Cardiac septum (tissue), 1 donor: ENCODE results near the gene PKHD1. TPM values are rescaled to one million over a fixed set of nuclear protein-coding genes. Genes with fewer than 3 reads are reported as not detected.

Experiments used
- DNase-seq: peaks from one replicate; pipeline ENCODE4 v3.0.0-alpha.2; 2020; ENCODE audit warnings: low spot score
- intact Hi-C: fragments of 100-400 bp; cut with DNase I; formaldehyde crosslinking; loops from one replicate; pipeline ENCODE4 v1.14.0; 2022
- long read RNA-seq: library from polyadenylated mRNA; unstranded; transcript quantifications from one replicate; pipeline ENCODE4 v2.0.0, GENCODE V29; 2021
- total RNA-seq: library from RNA; stranded (reverse); fragmentation: NEBNext Ultra II Directional; extraction: Animal tissue kit (Norgen Biotek cat#: 25700); gene quantifications from one replicate; pipeline ENCODE4 v1.2.1, GENCODE V29; 2021
- donor health status: DM: no; HTN: no; CAD: no.

Gene PKHD1
- total RNA-seq, result 0.03 TPM
- long read RNA-seq, result 0 reads

- DNase-seq, result no peak
These were observed at the start of gene PKHD1 for GRCh38 chr6:52087498-52087999. PKHD1 (minus strand) TSS chr6:52087613; CDS start chr6:52084933, 2,680 bp downstream.

DNA sequence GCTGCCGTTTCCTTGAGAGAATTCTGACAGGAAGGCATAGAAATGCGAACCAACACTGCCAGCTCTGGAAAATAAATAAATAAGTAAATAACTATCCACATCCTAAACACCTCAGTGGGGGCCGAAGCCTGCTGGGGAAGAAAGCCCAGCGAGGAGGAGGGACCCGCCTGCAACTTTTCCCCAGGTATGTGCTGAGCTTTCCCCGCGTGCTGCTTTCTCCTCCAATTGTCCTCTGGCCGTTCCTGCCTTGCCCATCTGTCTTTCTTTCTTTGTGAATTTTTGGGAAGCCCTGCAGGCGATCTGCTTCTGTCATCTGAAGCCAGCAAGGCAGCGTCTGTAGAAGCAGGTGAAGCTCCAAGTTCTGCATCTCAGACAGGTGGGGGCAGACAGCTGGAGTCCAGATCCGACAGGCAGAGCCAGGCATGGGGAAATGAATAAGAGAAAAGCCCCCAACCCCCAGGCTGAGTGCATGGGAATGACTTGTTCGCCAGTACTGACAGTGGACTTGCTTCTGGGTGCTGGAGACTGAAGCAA is 49.6 kb upstream of the PKHD1 start:
- intact Hi-C loops, result no loop called here
- DNase-seq, result no peak

More at GRCh38 chr6:52087498-52087999, at the start of gene PKHD1:
- intact Hi-C loops, result no loop called here

GRCh38 chr6:52136055-52136454 is 48.6 kb upstream of the PKHD1 start:
- no peak for DNase-seq
- intact Hi-C loops, result no loop called here

DNA sequence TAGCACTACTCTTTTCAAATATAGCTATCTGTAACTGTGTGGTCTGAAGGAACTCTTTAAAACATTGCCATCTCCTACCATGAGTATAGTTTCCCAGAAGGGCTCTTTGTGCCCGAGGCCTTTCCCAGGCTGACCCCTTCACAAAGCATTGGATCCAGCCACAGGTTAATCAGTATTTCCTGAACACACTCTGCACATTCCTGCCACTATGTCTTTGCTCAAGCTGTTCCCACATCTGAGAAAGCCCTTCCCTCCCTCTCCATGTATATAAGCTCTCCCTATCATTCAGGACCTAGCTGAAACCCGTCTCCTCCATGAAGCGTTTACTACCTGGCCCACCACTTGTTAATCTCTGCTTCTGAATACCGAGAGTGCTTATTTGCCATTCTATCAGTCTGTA is 47.8 kb upstream of the PKHD1 start:
- intact Hi-C loops, result no loop called here
- no peak for DNase-seq

DNA sequence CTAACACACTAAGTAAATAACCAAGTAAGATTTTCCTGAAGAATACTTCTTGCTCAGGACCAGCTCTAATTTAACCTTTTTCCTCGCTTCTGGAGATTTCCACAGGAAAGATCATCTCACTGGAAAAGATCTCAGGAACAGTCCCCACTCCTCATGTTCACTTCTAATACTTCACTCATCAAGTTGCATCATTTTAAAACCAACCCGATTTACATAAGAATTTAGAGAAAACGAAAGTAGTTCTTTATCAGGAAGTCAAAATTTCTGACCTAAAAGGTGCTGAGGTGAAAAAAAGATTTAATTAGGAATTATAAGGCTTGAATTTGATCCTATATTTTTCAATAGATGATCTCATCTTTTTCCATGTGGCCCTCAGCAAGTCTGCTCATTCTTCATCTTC is 46.6 kb upstream of the PKHD1 start:
- no peak for DNase-seq
- intact Hi-C loops, result no loop called here

GRCh38 chr6:52133324-52133723 is 45.9 kb upstream of the PKHD1 start:
- intact Hi-C loops, result no loop called here
- DNase-seq, result no peak

DNA sequence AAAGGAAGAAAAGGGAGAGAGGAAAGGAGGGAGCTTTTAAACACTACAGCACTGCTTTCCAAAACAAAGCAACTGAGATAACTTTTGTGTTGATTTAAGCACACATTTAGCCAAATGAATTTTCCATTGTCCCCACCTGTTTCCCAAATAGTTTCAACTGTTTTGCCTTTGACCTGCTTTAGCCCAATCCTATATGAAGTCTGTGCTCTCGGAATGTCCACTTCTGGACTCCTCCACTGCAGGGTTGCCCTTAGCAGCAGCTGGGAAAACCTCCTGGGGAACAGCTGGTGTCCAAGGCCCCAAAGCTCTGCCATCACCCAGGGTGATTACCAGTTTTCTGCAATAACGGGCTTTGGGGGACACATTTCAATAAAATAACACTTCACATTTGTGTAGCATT is 44.9 kb upstream of the PKHD1 start:
- intact Hi-C loops, result no loop called here
- DNase-seq, result no peak

DNA sequence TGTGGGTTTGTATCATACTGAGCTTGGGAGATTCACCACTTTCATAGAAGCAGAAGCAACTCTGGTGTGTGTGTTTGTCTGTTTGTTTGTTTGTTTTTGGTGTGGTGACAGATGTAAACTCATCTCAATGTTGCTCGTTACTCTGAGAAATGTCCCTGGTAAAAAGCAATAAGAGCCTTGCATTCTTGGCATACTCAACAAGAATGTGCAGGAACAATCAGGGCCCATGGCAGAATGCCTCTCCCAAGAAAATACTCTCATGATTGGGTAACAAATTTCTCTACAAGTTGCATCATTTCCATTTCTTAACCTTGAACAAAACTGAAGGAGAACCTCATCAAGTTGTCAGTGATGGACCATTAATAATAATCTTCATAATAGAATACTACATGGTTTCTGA is 43.0 kb upstream of the PKHD1 start:
- DNase-seq, result no peak
- intact Hi-C loops, result no loop called here

DNA sequence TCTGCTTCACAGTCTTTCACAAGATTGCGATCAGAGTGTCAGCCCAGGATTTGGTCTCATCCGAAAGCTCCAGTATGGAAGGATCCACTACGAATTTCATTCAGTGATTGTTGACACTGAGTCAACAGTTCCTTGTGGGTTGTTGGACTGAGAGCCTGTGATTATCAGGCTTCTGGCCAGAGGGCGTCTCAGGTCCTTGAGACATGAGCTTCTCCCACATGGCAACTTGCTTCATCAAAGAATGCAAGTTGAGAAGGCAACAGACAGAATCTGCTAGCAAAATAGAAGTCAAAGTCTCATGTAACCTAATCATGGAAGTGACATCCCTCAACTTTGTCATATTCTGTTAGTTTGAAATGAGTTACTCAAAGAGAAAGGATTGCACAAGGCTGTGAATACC is 40.5 kb upstream of the PKHD1 start:
- intact Hi-C loops, result no loop called here
- no peak for DNase-seq

DNA sequence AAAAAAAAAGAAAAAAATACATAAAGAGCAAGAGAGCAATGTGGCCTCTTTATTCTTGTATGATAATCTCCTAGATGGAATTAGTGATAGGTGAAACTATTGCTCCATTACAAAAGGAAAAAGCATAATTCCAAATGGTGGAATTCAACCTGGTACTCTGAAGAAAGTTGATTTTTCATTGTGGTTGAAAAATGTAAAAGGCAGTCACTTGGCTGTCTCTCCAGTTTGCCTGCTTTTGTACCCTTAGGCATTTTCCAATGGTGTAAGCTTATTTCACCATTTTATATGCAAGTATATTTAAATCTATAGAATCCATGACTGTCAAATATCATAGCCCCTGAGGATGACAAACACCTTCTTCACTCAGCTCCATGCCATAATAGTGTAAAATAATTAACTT is 38.8 kb upstream of the PKHD1 start:
- intact Hi-C loops, result no loop called here
- DNase-seq, result no peak

DNA sequence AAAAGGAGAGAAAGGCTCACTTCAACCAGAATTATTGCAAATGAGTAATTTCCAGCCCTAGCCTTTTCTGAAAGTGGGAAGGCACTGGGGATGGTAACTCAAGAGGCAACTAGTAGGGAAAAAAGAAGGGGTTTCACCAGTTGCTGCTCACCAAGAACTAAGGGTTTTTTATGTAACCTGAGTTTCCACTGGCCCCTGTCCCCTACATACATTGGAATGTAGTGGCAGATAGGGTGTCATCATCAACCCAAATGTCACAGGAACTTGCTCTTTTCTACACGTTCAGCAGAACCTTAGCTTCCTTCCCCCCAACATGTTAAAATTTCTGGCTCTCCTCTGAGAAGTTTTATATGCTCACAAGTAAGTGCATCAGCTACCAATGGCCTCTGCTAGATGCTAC is 38.2 kb upstream of the PKHD1 start:
- intact Hi-C loops, result no loop called here
- DNase-seq, result no peak

DNA sequence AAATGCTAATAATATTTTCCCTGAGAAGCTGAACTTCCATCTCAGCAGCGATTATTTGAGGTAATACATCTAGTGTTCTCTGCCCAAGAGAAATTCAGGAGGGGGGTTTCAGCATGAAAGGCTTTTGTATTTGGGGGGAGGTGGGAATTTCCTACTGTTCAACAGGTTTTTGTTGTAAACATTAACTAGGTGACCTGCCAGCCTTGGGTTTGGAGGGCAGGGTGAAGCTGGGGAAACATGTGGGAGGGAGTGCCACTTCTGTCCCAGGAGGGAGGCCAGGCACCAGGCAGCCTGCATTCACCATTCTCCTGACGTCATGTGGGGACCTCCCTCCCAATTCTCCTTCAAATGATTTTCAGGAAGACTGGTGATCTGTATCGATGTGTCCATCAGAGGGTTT is 37.7 kb upstream of the PKHD1 start:
- no peak for DNase-seq
- intact Hi-C loops, result no loop called here

DNA sequence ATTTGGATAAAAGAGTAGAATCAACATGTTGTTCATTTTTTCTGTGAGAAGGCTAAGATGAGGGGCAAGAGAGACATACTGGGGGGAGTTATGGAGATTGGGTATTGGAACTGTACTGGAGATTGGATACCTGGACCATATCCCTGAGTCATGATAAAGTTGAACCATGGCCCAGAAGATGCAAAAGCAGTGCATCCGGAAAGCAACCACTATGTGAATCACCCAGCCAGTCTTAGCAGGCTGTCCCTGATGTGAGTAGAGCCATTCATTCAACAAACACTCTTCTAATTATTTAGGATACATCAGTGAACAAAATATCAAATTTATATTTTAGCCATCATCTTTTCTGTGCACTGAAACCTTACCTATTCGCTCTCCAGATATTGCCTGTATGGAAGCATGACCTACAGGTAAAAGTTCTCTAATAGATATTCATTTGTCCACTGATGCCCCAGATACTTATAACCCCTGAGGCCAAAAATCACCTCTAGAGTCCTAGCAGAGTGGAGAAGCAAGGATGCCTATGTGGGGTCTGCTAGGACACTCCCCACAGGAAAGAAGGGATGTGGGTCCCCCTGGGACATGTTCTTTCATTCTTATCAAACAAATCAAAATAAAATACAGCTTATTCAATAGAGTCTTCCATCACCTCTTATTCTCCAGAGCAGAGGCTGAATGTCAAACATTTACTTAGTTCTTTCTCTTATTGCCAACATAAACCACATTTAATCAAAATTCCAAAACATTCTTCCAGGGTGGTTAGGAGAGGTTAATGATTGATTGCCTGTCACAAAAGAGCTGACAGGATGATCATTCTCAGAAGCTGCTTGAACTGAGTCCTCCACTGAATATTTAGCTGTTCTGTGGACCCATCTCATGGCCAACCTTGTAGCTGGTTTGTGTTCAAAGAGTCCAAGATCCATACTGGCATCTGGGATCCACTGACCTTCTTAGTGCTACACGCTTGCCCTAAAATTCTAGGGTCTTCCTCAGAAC is 37.0 kb upstream of the PKHD1 start:
- DNase-seq, result no peak

GRCh38 chr6:52123251-52123650 is 35.8 kb upstream of the PKHD1 start:
- no peak for DNase-seq
- intact Hi-C loops, result no loop called here

More for the DNA sequence above, 37.0 kb upstream of the PKHD1 start:
- intact Hi-C loops, result no loop called here

DNA sequence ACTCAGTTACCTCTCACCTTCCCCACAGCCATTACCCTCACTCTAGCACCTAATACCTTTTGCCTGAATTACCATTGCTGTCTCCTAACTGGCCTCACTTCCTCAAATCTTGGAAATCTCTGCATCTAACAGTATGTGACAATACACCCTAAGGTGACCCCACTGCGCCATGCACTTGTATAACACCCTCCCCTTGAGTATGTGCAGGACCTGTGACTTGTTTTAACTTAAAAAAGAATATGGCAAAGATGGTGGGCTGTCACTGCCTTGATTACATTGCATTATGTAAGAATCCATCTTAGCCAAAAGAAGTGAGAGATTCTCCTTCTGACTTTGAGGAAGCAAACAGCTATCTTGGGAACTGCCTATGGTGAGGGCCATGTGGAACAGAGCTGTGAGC is 29.9 kb upstream of the PKHD1 start:
- no peak for DNase-seq
- intact Hi-C loops, result no loop called here

- intact Hi-C loops, result no loop called here
- no peak for DNase-seq
These were observed 29.2 kb upstream of the PKHD1 start for GRCh38 chr6:52116605-52116948.

DNA sequence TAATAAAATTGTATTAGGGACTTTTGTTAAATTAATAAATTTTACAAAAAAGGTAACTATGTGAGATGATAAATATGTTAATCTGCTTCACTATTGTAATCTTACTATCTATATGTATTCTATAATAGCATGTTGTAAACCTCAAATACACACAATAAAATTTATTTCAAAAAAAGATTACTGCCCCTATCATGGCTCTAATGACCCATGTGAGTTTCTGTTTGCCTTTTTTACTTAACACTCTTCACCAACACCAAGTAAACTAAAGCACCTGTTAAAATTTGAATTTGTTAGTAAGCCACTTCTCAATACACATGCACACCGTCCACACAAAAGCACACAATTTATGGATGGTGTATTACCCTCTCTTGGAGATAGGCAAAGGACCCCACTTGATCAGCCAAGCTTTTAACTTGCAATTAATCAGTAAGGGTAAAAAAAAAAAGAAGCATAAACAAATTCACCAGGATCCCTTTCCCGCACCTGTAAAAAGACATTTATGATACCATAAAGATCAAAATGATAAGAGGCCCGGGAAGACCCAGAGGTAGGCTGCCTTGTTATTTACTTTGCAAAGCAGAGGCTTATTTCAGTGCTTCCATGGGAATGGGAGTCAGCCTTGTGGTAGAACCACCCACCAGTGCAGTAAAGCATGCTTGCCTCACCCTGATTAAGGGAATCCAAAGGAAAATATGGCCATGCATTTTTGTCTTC is 28.6 kb upstream of the PKHD1 start:
- intact Hi-C loops, result no loop called here
- no peak for DNase-seq

GRCh38 chr6:52115145-52115741 is 27.8 kb upstream of the PKHD1 start:
- intact Hi-C loops, result no loop called here

GRCh38 chr6:52109171-52109571 is 21.8 kb upstream of the PKHD1 start:
- intact Hi-C loops, result loop anchor here (10.0 kb wide), 1 partner anchor 126 kb away; no protein-coding TSS in a partner anchor
- DNase-seq, result no peak

More at GRCh38 chr6:52115145-52115741, 27.8 kb upstream of the PKHD1 start:
- DNase-seq, result no peak

DNA sequence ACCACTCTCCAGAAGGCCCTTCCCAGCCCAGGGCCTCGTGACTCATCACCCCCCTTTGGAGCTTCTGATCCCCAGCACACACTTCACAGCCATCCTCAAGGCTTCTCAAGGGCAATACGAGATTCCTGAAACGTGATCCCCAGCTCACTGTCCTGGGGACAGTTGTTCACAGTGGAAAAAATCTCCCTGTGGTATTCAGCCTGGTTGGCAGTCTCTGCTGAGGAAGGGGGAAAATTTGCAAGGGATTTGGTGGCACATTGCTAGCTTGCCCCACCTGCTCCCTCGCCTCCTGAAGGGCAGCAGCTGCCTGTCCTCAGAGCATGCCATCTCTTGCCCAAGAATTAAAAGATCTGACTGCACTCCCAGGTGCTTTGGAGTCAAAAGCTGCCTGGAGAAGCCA is 20.7 kb upstream of the PKHD1 start:
- no peak for DNase-seq
- intact Hi-C loops, result loop anchor here (10.0 kb wide), 1 partner anchor 127 kb away; no protein-coding TSS in a partner anchor
